ENCODE data around the gene OXNAD1.
A peak's percentile ranks its signal among the peaks of the same experiment; 100 is the strongest.
"Not testable (repeated sequence)": the region's sequence is repeated elsewhere in the genome, so short reads cannot be mapped to it uniquely, and the experiment has no call there.

OXNAD1 gene

GRCh38 chr3:16304061-16305010, 39.3 kb downstream of the OXNAD1 start:
- no peak for DNase-seq (ENCODE audit: low read depth)

GRCh38 chr3:16305111-16305541, 40.1 kb downstream of the OXNAD1 start:
- DNase-seq (ENCODE audit: low read depth) = no peak

GRCh38 chr3:16307832-16308531, 43.0 kb downstream of the OXNAD1 start:
- no peak for DNase-seq (ENCODE audit: low read depth)

- DNase-seq (ENCODE audit: low read depth) = no peak
Observed at GRCh38 chr3:16308727-16309126, 43.7 kb downstream of the OXNAD1 start.

- no peak for DNase-seq (ENCODE audit: low read depth)
Observed at GRCh38 chr3:16309558-16309957, 44.5 kb downstream of the OXNAD1 start.

- DNase-seq (ENCODE audit: low read depth) = not testable (repeated sequence)
Observed at GRCh38 chr3:16310486-16310885, 45.5 kb downstream of the OXNAD1 start.

- DNase-seq (ENCODE audit: low read depth) = no peak
Observed at GRCh38 chr3:16311960-16312451, 47.0 kb downstream of the OXNAD1 start.

- DNase-seq (ENCODE audit: low read depth) = no peak
Observed at GRCh38 chr3:16313886-16314645, 49.1 kb downstream of the OXNAD1 start.

- no peak for DNase-seq (ENCODE audit: low read depth)
Observed at GRCh38 chr3:16315623-16316022, 50.6 kb downstream of the OXNAD1 start.

GRCh38 chr3:16316396-16316795, 51.4 kb downstream of the OXNAD1 start:
- no peak for DNase-seq (ENCODE audit: low read depth)

- no peak for DNase-seq (ENCODE audit: low read depth)
Observed at GRCh38 chr3:16316847-16317560, 52.0 kb downstream of the OXNAD1 start.

GRCh38 chr3:16317561-16317945, 52.5 kb downstream of the OXNAD1 start:
- no peak for DNase-seq (ENCODE audit: low read depth)

GRCh38 chr3:16318176-16318575, 53.2 kb downstream of the OXNAD1 start:
- DNase-seq (ENCODE audit: low read depth) = no peak

- peak; percentile 69 for DNase-seq (ENCODE audit: low read depth)
Observed at GRCh38 chr3:16319307-16319706, 54.3 kb downstream of the OXNAD1 start.

- DNase-seq (ENCODE audit: low read depth) = no peak
Observed at GRCh38 chr3:16319723-16320122, 54.7 kb downstream of the OXNAD1 start.

- DNase-seq (ENCODE audit: low read depth) = no peak
Observed at GRCh38 chr3:16320711-16321110, 55.7 kb downstream of the OXNAD1 start.

GRCh38 chr3:16322189-16322588, 57.2 kb downstream of the OXNAD1 start:
- no peak for DNase-seq (ENCODE audit: low read depth)

GRCh38 chr3:16323737-16324136, 58.7 kb downstream of the OXNAD1 start:
- DNase-seq (ENCODE audit: low read depth) = no peak

GRCh38 chr3:16325850-16326249, 60.8 kb downstream of the OXNAD1 start:
- no peak for DNase-seq (ENCODE audit: low read depth)

- DNase-seq (ENCODE audit: low read depth) = no peak
Observed at GRCh38 chr3:16326724-16327349, 61.8 kb downstream of the OXNAD1 start.

- no peak for DNase-seq (ENCODE audit: low read depth)
Observed at GRCh38 chr3:16328124-16328523, 63.1 kb downstream of the OXNAD1 start.
